Astrocyte (in vitro differentiated cells and primary cell): ENCODE results near the gene FRY. TPM values are rescaled to one million over a fixed set of nuclear protein-coding genes. Genes with fewer than 3 reads are reported as not detected.

Experiments used
- DNase-seq: peaks from one replicate; pipeline ENCODE4 v3.0.0-alpha.2; 2010; ENCODE audit warnings: low read depth
- FAIRE-seq: peaks from 2 replicates; lab custom pipeline; 2011; peaks lifted over from hg19 to GRCh38; lab: Jason Lieb, UNC
- H2AFZ ChIP-seq: 2 replicates; pipeline ENCODE4 v1.6.0; 2012; ENCODE audit warnings: low read depth, low read length, inconsistent platforms
- H3K27ac ChIP-seq: 2 replicates; pipeline ENCODE4 v1.5.1; 2011; ENCODE audit warnings: low read depth, low read length, inconsistent platforms
- H3K27me3 ChIP-seq: 2 replicates; pipeline ENCODE4 v1.6.0; 2011; ENCODE audit warnings: low read length, inconsistent platforms; ENCODE audit not compliant: insufficient read depth
- H3K36me3 ChIP-seq: 2 replicates; pipeline ENCODE4 v1.5.1; 2011; ENCODE audit warnings: low read length, inconsistent platforms; ENCODE audit not compliant: insufficient read depth
- H3K4me1 ChIP-seq: 2 replicates; pipeline ENCODE4 v1.5.1; 2011; ENCODE audit warnings: low read length, inconsistent platforms; ENCODE audit not compliant: insufficient read depth
- H3K4me2 ChIP-seq: 2 replicates; pipeline ENCODE4 v1.6.0; 2012; ENCODE audit warnings: low read length, inconsistent platforms
- H3K4me3 ChIP-seq: 2 replicates; pipeline ENCODE4 v1.5.1; 2011; ENCODE audit warnings: low read depth, mild to moderate bottlenecking, low read length, inconsistent platforms; ENCODE audit not compliant: insufficient read depth
- H3K79me2 ChIP-seq: 2 replicates; pipeline ENCODE4 v1.6.0; 2012; ENCODE audit warnings: mild to moderate bottlenecking, low read length, inconsistent platforms; ENCODE audit not compliant: insufficient read depth
- H3K9ac ChIP-seq: 2 replicates; pipeline ENCODE4 v1.6.0; 2012; ENCODE audit warnings: mild to moderate bottlenecking, low read length, inconsistent platforms
- H3K9me3 ChIP-seq: 2 replicates; pipeline ENCODE4 v1.5.1; 2012; ENCODE audit warnings: low read depth, mild to moderate bottlenecking, low read length, inconsistent platforms; ENCODE audit not compliant: insufficient read depth
- H4K20me1 ChIP-seq: 2 replicates; pipeline ENCODE4 v1.6.0; 2012; ENCODE audit warnings: low read length, inconsistent platforms; ENCODE audit not compliant: insufficient read depth
- H3K27ac Mint-ChIP-seq: one replicate; pipeline ENCODE4 v1.8.0; 2021; ENCODE audit warnings: mild to moderate bottlenecking, mixed read lengths; ENCODE audit not compliant: unreplicated experiment
- H3K27me3 Mint-ChIP-seq: one replicate; pipeline ENCODE4 v1.8.0; 2021; ENCODE audit warnings: low read depth, mixed read lengths; ENCODE audit not compliant: unreplicated experiment
- H3K36me3 Mint-ChIP-seq: one replicate; pipeline ENCODE4 v1.8.0; 2021; ENCODE audit warnings: low read depth, mixed read lengths; ENCODE audit not compliant: unreplicated experiment
- H3K4me1 Mint-ChIP-seq: one replicate; pipeline ENCODE4 v1.8.0; 2021; ENCODE audit warnings: low read depth, mixed read lengths; ENCODE audit not compliant: unreplicated experiment
- H3K4me3 Mint-ChIP-seq: one replicate; pipeline ENCODE4 v1.8.0; 2021; ENCODE audit warnings: mild to moderate bottlenecking, moderate library complexity, mixed read lengths; ENCODE audit not compliant: unreplicated experiment
- H3K9me3 Mint-ChIP-seq: one replicate; pipeline ENCODE4 v1.8.0; 2021; ENCODE audit warnings: mild to moderate bottlenecking, mixed read lengths; ENCODE audit not compliant: unreplicated experiment
- CTCF ChIP-seq: IDR thresholded peaks from 2 replicates; pipeline ENCODE4 v1.5.1; 2011; ENCODE audit warnings: low read depth, mild to moderate bottlenecking, inconsistent platforms, low read length, moderate library complexity; ENCODE audit not compliant: insufficient read depth
- EZH2 ChIP-seq: IDR thresholded peaks from 2 replicates; pipeline ENCODE4 v1.6.1; 2012; ENCODE audit warnings: mild to moderate bottlenecking, low read length, inconsistent platforms; ENCODE audit not compliant: insufficient read depth
- total RNA-seq: library from RNA; stranded (reverse); gene quantifications from 2 replicates; pipeline ENCODE4 v1.2.1, GENCODE V29; 2021

Gene FRY
- total RNA-seq, 1 donor from 2014 or later: 4.6 TPM

DNA sequence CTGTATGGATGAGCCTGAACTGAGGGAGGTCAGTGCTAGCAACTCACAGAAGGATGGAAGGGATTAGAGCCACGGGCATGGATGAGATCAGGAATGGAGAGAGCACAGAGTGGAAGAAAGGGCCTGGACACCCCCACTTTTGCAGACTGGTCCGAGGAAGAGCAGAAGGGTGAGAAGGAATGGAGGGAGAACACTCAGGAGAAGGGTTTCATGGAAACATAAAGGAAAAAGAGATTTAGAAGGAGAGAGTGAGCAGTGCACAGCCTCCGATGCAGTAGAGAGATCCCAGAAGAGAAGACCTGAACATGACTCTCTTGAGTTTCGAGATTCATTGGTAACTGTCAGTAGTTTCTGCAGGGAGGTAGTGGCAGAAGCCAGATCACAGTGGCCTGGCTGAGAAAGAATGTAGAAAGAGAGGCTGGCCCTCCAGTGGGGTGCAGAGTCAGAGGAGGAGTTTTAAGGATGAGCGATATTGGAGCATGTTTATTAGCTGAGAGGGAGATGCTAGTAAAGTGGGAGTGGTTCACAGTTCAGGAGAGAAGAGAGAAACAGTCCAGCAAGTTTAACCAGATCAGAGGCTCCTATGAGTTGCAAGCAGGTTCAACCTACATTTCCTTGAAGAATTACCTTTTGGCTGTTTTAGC is 174.6 kb downstream of the FRY start:
- Mint-ChIP-seq H3K27me3 (no peaks in the 10 kb centered on the region), H3K4me1 (peaks cover 12% of the 10 kb centered on the region), H3K4me3 (no peak overlapping the region), H3K27ac (no peak overlapping the region), H3K9me3 (no peaks in the 10 kb centered on the region), H3K36me3 (no peaks in the 10 kb centered on the region)
- FAIRE-seq (no peak), DNase-seq (no peak)
- no peak overlapping the region for H2AFZ ChIP-seq
- no peak overlapping the region for H3K4me2 ChIP-seq
- H3K79me2 ChIP-seq: no peaks in the 10 kb centered on the region
- TF ChIP-seq CTCF: no peak
- TF ChIP-seq EZH2: no peak
- H3K4me3 ChIP-seq: no peak overlapping the region
- no peak overlapping the region for H3K27ac ChIP-seq
- no peaks in the 10 kb centered on the region for H4K20me1 ChIP-seq
- H3K27me3 ChIP-seq: no peaks in the 10 kb centered on the region
- H3K9me3 ChIP-seq: no peaks in the 10 kb centered on the region
- H3K36me3 ChIP-seq: no peaks in the 10 kb centered on the region
- H3K9ac ChIP-seq: no peak overlapping the region
- H3K4me1 ChIP-seq: no peaks in the 10 kb centered on the region

GRCh38 chr13:32208860-32209259 is 177.3 kb downstream of the FRY start:
- Mint-ChIP-seq H3K36me3 (no peaks in the 10 kb centered on the region), H3K4me3 (no peak overlapping the region), H3K27me3 (no peaks in the 10 kb centered on the region), H3K27ac (no peak overlapping the region), H3K4me1 (peaks cover 36% of the 10 kb centered on the region), H3K9me3 (no peaks in the 10 kb centered on the region)
- Histone ChIP-seq H4K20me1 (no peaks in the 10 kb centered on the region), H3K36me3 (no peaks in the 10 kb centered on the region), H3K27ac (no peak overlapping the region), H3K4me3 (no peak overlapping the region), H3K4me2 (no peak overlapping the region), H3K9ac (no peak overlapping the region), H2AFZ (no peak overlapping the region), H3K9me3 (no peaks in the 10 kb centered on the region), H3K4me1 (peaks cover 16% of the 10 kb centered on the region), H3K27me3 (no peaks in the 10 kb centered on the region), H3K79me2 (no peaks in the 10 kb centered on the region)
- FAIRE-seq: no peak
- TF ChIP-seq EZH2: no peak
- no peak for TF ChIP-seq CTCF
- no peak for DNase-seq

DNA sequence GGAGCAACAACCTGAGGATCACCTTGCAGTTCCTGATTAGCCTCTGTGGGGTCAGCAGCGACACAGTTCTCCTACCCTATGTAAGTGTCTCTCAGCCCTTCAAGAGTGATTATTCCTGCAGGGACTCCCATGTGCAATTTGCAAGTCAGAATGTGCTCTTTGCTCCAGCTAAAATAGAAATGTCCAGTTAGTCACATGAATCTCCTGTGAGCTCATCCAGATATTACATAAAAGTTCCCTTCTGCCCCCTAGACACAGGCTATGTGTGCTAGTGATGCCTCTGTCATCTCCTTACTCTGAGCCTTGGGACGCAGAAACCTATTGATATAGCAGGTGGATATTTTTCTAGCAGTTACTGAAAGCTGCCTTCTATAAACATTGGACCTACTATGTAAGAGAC is 178.1 kb downstream of the FRY start:
- H3K27me3 Mint-ChIP-seq: no peaks in the 10 kb centered on the region
- TF ChIP-seq EZH2: no peak
- no peak for TF ChIP-seq CTCF
- H3K27me3 ChIP-seq: no peaks in the 10 kb centered on the region
- no peak overlapping the region for H3K9ac ChIP-seq
- H3K4me2 ChIP-seq: no peak overlapping the region
- no peak overlapping the region for H3K27ac ChIP-seq
- H3K36me3 Mint-ChIP-seq: no peaks in the 10 kb centered on the region
- H3K27ac Mint-ChIP-seq: no peak overlapping the region
- H3K4me1 ChIP-seq: peaks cover 16% of the 10 kb centered on the region
- H3K9me3 ChIP-seq: no peaks in the 10 kb centered on the region
- FAIRE-seq (no peak), DNase-seq (no peak)
- H3K4me1 Mint-ChIP-seq: peaks cover 38% of the 10 kb centered on the region
- H3K4me3 Mint-ChIP-seq: no peak overlapping the region
- no peaks in the 10 kb centered on the region for H3K9me3 Mint-ChIP-seq
- H3K36me3 ChIP-seq: no peaks in the 10 kb centered on the region
- no peak overlapping the region for H3K4me3 ChIP-seq
- no peaks in the 10 kb centered on the region for H4K20me1 ChIP-seq
- H2AFZ ChIP-seq: no peak overlapping the region
- H3K79me2 ChIP-seq: no peaks in the 10 kb centered on the region
